GM23248 (cell line): Measurements from ENCODE around the gene PAK2. TPM values are rescaled to one million over a fixed set of nuclear protein-coding genes. Genes with fewer than 3 reads are reported as not detected.
A peak's percentile ranks its signal among the peaks of the same experiment; 100 is the strongest.
"Not testable (repeated sequence)": the region's sequence is repeated elsewhere in the genome, so short reads cannot be mapped to it uniquely, and the experiment has no call there.

ENCODE experiments used
- DNase-seq: peaks from one replicate; pipeline ENCODE4 v3.0.0-alpha.2; 2015
- H2AFZ ChIP-seq: fragments of 200-600 bp; sonication (generic); 2 replicates; pipeline ENCODE4 v1.6.1; 2016; ENCODE audit warnings: antibody characterized with exemption
- H3F3A ChIP-seq: fragments of 200-600 bp; sonication (generic); 2 replicates; pipeline ENCODE4 v1.6.1; 2016; ENCODE audit warnings: mild to moderate bottlenecking, antibody characterized with exemption, mixed run types; ENCODE audit not compliant: insufficient read depth
- H3K27ac ChIP-seq: fragments of 200-600 bp; sonication (generic); 2 replicates; pipeline ENCODE4 v1.5.1; 2016; ENCODE audit warnings: mild to moderate bottlenecking
- H3K27me3 ChIP-seq: fragments of 200-600 bp; sonication (generic); replicated peaks from 2 replicates; pipeline ENCODE4 v1.6.1; 2016; ENCODE audit warnings: mild to moderate bottlenecking; ENCODE audit not compliant: insufficient read depth
- H3K36me3 ChIP-seq: fragments of 200-600 bp; sonication (generic); 2 replicates; pipeline ENCODE4 v1.6.1; 2016; ENCODE audit warnings: low read depth, mild to moderate bottlenecking
- H3K4me1 ChIP-seq: fragments of 200-600 bp; sonication (generic); 2 replicates; pipeline ENCODE4 v1.6.1; 2016; ENCODE audit warnings: mild to moderate bottlenecking; ENCODE audit not compliant: insufficient read depth
- H3K4me2 ChIP-seq: fragments of 200-600 bp; sonication (generic); one replicate; pipeline ENCODE4 v1.6.1; 2016; ENCODE audit warnings: mild to moderate bottlenecking; ENCODE audit not compliant: unreplicated experiment
- H3K4me3 ChIP-seq: fragments of 200-600 bp; sonication (generic); 2 replicates; pipeline ENCODE4 v1.5.1; 2016; ENCODE audit warnings: mild to moderate bottlenecking
- H3K79me2 ChIP-seq: fragments of 200-600 bp; sonication (generic); 2 replicates; pipeline ENCODE4 v1.6.1; 2016; ENCODE audit warnings: mild to moderate bottlenecking; ENCODE audit not compliant: insufficient read depth
- H3K9ac ChIP-seq: fragments of 200-600 bp; sonication (generic); 2 replicates; pipeline ENCODE4 v1.6.1; 2016; ENCODE audit warnings: mild to moderate bottlenecking
- H3K9me2 ChIP-seq: fragments of 200-600 bp; sonication (generic); 2 replicates; pipeline ENCODE4 v1.6.1; 2016; ENCODE audit warnings: mixed run types, mild to moderate bottlenecking, moderate library complexity; ENCODE audit not compliant: insufficient read depth
- H3K9me3 ChIP-seq: fragments of 200-600 bp; sonication (generic); one replicate; pipeline ENCODE4 v1.6.1; 2017; ENCODE audit warnings: low read depth
- H4K20me1 ChIP-seq: fragments of 200-600 bp; sonication (generic); 2 replicates; pipeline ENCODE4 v1.6.0; 2016; ENCODE audit not compliant: insufficient read depth
- EZH2 ChIP-seq: fragments of 200-600 bp; sonication (generic); IDR thresholded peaks from 2 replicates; pipeline ENCODE4 v1.6.1; 2018; ENCODE audit warnings: antibody characterized with exemption, mild to moderate bottlenecking; ENCODE audit not compliant: insufficient read depth, poor library complexity, severe bottlenecking
- EZH2phosphoT487 ChIP-seq: fragments of 200-600 bp; sonication (generic); IDR thresholded peaks from 2 replicates; pipeline ENCODE4 v1.6.1; 2018; ENCODE audit warnings: antibody characterized with exemption, moderate library complexity, mild to moderate bottlenecking, low read depth; ENCODE audit not compliant: insufficient read depth
- WGBS, 2 experiments: methylation state at CpG; one replicate each; pipeline ENCODE4 v1.1.6; 2015 to 2017; ENCODE audit warnings: low lambda C conversion rate in 2 of 2, low coverage in 1 of 2; ENCODE audit errors: missing lambda C conversion rate in 2 of 2; 5-methylcytosine and 5-hydroxymethylcytosine counted together
- in situ Hi-C: fragments of 300-500 bp; cut with MboI; formaldehyde crosslinking; loops from 2 replicates; pipeline ENCODE4 v1.15.0; 2020
- polyA plus RNA-seq: library from polyadenylated mRNA; unstranded; fragments of >200 nt; fragmentation: Nextera tagmentation; extraction: Ambion mirVana; gene quantifications from 2 replicates; pipeline ENCODE4 v1.2.1, GENCODE V29; 2016
- total RNA-seq: library from RNA; depleted of rRNA; stranded (reverse); fragments of >200 nt; shearing (Covaris generic); gene quantifications from 2 replicates; pipeline ENCODE4 v1.2.3, GENCODE V29; 2014

The PAK2 gene
- total and polyA plus RNA-seq, 2 experiments from 2014 or later = 24.4 to 30.5 TPM

DNA sequence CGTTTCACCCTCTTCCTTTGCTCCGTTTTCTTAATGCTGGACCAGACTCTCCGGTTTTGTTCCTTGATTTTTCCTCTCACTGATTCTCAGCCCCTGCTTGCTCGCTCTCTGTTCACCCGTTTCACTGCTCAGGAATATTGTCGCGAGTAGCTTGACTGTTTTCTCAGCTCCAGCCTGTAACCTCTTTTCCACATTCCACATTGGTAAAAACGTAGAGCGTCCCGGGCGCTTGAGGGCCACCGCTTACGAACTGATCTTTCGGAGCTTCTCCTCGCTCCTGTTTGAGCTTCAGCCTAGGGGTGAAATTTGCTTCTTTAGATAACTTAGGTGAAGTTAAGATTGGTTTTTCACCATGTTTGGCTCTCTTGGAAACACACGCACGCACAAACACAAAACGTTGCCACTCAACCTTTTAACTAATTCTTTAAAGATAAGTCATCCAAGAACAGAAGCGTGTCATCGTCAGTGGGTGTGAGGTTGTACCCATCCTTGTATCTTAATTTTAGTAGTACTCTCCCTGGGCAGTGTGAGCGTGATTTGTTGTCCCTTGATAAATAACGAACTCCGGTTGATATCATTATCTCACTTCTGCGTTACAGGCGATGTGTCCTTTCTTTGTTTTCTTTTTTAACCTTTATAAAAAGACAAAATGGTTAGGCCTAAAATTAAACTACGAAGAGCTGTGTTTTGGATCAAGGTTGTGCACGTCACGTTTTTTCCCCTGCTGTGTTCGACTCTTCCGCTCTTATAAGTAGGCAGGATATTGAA lies 1.0 kb downstream of the PAK2 start:
- in situ Hi-C loops = no loop called here
- peaks cover 4% of the 10 kb centered on the region for H3K4me1 ChIP-seq
- peak overlapping the region; percentile 97 for H3K4me3 ChIP-seq
- TF ChIP-seq EZH2 (no peak), EZH2phosphoT487 (no peak)
- H3K9me3 ChIP-seq = no peaks in the 10 kb centered on the region
- peak overlapping the region; percentile 99 for H3K9ac ChIP-seq
- peak overlapping the region; percentile 93 for H3K4me2 ChIP-seq
- peak overlapping the region; percentile 73 for H2AFZ ChIP-seq
- H3K36me3 ChIP-seq = 0 out of 2 replicates have a peak, but pooled peaks cover under 1% of the 10 kb centered on the region
- H3K27me3 ChIP-seq = no peaks in the 10 kb centered on the region
- H4K20me1 ChIP-seq = peaks cover 5% of the 10 kb centered on the region; the same call in 1 of the 2 replicates
- no peaks in the 10 kb centered on the region for H3K9me2 ChIP-seq
- H3F3A ChIP-seq = peaks cover 19% of the 10 kb centered on the region
- WGBS, 2 experiments = 1% methylated on average over 30 of the region's 30 CpGs
- peaks cover 57% of the 10 kb centered on the region for H3K79me2 ChIP-seq
- peak; percentile 88 for DNase-seq
- H3K27ac ChIP-seq = peak overlapping the region; percentile 99

DNA sequence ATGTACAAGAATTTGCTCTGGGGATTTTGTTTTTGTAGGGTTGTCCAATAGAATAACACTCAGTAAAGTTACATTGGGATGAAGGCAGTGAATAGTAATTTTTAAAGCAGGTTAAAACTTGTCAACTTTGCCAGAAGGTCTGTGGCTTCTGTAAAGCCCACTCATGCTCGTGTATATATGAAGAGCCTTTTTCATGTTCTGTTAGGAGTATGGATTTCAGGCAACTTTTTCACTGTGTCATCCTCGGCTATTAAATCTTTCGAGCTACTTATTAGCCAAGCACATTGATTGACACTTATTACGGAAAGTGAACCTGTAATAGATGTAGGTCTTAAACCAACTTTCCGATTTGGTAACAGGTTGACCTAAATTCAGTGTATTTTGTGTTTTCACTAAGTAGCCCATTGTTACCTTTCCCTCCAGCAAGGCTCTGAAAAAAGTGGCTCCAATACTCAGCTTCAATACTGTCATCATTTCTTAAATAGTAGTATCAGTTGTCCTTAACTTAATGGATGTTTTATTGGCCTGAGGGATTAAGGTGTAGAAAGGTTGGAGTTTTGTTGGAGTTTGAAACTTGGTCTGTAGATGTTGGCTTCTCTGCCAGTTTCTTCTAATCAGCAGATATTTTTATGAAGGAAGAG lies 1.7 kb downstream of the PAK2 start:
- in situ Hi-C loops = no loop called here
- Histone ChIP-seq H4K20me1 (peaks cover 5% of the 10 kb centered on the region; the same call in 1 of the 2 replicates), H3K27me3 (no peaks in the 10 kb centered on the region), H3K36me3 (0 out of 2 replicates have a peak, but pooled peaks cover 5% of the 10 kb centered on the region), H3K79me2 (peaks cover 64% of the 10 kb centered on the region), H3K4me3 (peak overlapping the region; percentile 97), H3K9me3 (no peaks in the 10 kb centered on the region), H3K27ac (peak overlapping the region; percentile 99), H3K9me2 (no peaks in the 10 kb centered on the region), H3F3A (peaks cover 19% of the 10 kb centered on the region), H2AFZ (peak overlapping the region; percentile 73), H3K4me1 (no peaks in the 10 kb centered on the region), H3K4me2 (peak overlapping the region; percentile 93), H3K9ac (peak overlapping the region; percentile 99)
- no peak for DNase-seq
- TF ChIP-seq EZH2 (no peak), EZH2phosphoT487 (no peak)
- 37 to 41% methylated on average over 5 of the region's 5 CpGs for WGBS, 2 experiments

DNA sequence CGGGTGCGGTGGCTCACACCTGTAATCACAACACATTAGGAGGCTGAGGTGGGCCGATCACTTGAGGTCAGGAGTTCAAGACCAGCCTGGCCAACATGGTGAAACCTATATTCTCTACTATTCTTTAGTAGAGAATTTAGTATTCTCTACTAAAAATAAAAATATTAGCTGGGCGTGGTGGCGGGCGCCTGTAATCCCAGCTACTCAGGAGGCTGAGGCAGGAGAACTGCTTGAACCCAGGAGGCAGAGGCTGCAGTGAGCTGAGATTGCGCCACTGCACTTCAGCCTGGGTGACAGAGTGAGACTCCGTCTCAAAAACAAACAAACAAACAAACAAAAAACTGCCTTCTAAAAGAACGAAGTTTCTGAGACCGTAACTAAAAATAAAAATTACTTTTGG lies 3.9 kb downstream of the PAK2 start:
- H3K4me3 ChIP-seq, H2AFZ ChIP-seq, H3K36me3 ChIP-seq, in situ Hi-C loops, DNase-seq, H3K27me3 ChIP-seq, H3K9ac ChIP-seq, H3K4me1 ChIP-seq, H3K9me2 ChIP-seq, H4K20me1 ChIP-seq, H3K4me2 ChIP-seq, H3K27ac ChIP-seq, H3K9me3 ChIP-seq: not testable (repeated sequence)
- H3K79me2 ChIP-seq = peaks cover 86% of the 10 kb centered on the region
- H3F3A ChIP-seq = peaks cover 19% of the 10 kb centered on the region
- WGBS, 2 experiments = 90 to 93% methylated on average over 10 of the region's 10 CpGs

DNA sequence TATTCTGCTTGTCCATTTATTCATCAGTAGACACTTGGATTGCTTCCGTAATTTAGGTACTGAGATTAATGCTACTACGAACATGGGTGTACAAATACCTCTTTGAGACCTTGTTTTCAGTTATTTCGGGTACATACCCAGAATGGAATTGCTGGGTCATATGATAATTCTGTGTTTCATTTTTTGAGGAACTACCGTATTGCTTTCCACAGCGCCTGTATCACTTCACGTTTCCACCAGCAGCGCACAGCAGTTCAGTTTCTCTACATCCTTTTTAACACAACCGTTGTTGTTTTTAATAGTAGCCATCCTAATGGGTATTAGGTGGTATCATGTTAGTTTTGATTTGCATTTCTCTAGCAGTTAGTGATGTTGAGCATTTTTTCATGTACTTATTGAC lies 9.5 kb downstream of the PAK2 start:
- Histone ChIP-seq H3K36me3 (peaks cover 12% of the 10 kb centered on the region; the same call in 1 of the 2 replicates), H3K79me2 (peaks cover 100% of the 10 kb centered on the region), H3K9me2 (no peaks in the 10 kb centered on the region), H2AFZ (no peak overlapping the region), H3F3A (no peaks in the 10 kb centered on the region), H3K4me2 (no peak overlapping the region), H3K4me1 (no peaks in the 10 kb centered on the region), H3K4me3 (no peak overlapping the region), H4K20me1 (peaks cover 9% of the 10 kb centered on the region; the same call in 1 of the 2 replicates), H3K27ac (no peak overlapping the region), H3K27me3 (no peaks in the 10 kb centered on the region), H3K9me3 (no peaks in the 10 kb centered on the region), H3K9ac (no peak overlapping the region)
- no peak for TF ChIP-seq EZH2
- no peak for TF ChIP-seq EZH2phosphoT487
- in situ Hi-C loops = no loop called here
- no peak for DNase-seq
- WGBS, 2 experiments = 89 to 90% methylated on average over 8 of the region's 8 CpGs
